ENCODE results near the gene GPR17. TPM values are rescaled to one million over a fixed set of nuclear protein-coding genes. Genes with fewer than 3 reads are reported as not detected.

GPR17 gene
- total and polyA plus RNA-seq, 2 donors = under 0.01 to 0.07 TPM

DNA sequence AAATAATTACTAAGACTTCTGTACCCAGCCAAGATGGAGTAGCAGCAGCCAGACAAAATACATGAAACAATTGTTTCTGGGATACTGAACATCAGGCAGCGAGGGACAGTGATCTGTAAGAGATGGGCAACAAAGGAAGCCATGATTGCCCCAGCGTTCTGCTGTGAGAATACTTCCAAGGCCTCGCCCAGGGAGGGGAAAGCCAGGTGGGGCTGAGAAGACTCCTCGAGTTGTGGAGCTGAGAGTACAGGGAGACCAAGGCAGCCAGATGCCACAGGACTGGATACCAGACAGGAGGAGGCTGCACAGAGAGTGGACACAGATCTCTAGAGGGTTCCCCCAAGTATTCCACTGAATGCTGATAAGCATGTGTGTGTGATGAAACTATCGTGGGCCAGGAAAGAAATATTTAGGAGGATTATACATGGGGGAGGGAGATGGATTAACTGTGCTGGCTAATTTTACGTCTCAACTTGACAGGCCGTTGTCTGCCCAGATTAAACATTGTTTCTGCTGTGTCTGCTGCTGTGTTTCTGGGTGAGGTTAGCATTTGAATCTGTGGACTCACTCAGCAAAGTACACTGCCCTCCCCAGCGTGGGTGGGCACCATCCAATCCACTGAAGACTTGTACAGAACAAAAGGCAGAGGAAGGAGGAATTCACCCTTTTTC, 39.6 kb downstream of the GPR17 start:
- no peak overlapping the region for H3K4me3 ChIP-seq (ENCODE audit: low read length in 2 of 2)
- no peaks in the 10 kb centered on the region for H3K36me3 ChIP-seq (ENCODE audit: control insufficient read depth in 2 of 2, insufficient read depth in 2 of 2, low read length in 1 of 2)
- peaks cover 0 to 6% of the 10 kb centered on the region in 2 donors for H3K4me1 ChIP-seq (ENCODE audit: control insufficient read depth in 2 of 2, insufficient read depth in 2 of 2, low read length in 2 of 2)
- H3K9me3 ChIP-seq (ENCODE audit: control insufficient read depth in 2 of 2, insufficient read depth in 1 of 2, low read length in 1 of 2) = peaks cover 0 to 15% of the 10 kb centered on the region in 2 donors
- H3K27me3 ChIP-seq (ENCODE audit: control insufficient read depth in 2 of 2, insufficient read depth in 1 of 2, low read length in 1 of 2) = peaks cover 0 to 8% of the 10 kb centered on the region in 2 donors
- no peak overlapping the region for H3K27ac ChIP-seq (ENCODE audit: low read depth in 1 of 2, low read length in 1 of 2)
- 93% methylated on average over 8 of the region's 8 CpGs for WGBS
- DNase-seq (ENCODE audit: low read depth in 6 of 9, low spot score in 9 of 9) = no peak

DNA sequence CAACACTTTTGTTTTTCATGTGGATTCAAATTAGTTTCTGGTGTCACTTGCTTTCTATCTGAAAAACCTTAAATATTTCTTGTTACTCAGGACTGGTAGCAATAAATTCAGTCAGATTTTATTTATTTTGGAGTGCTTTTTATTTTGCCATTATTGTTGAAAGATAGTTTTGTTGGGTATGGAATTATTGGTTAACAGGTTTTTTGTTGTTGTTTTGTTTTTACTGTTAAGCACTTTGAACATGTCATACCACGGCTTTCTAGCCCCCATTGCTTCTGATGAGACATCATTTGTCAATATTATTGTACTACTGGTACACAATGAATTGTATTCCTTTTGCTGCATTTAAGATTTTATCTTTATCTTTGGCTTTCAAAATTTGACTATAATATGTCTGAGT, 42.5 kb downstream of the GPR17 start:
- no peak overlapping the region for H3K4me3 ChIP-seq (ENCODE audit: low read length in 2 of 2)
- H3K36me3 ChIP-seq (ENCODE audit: control insufficient read depth in 2 of 2, insufficient read depth in 2 of 2, low read length in 1 of 2) = no peaks in the 10 kb centered on the region
- 92% methylated on average over 1 of the region's 1 CpG for WGBS
- H3K27me3 ChIP-seq (ENCODE audit: control insufficient read depth in 2 of 2, insufficient read depth in 1 of 2, low read length in 1 of 2) = no peaks in the 10 kb centered on the region
- no peaks in the 10 kb centered on the region for H3K4me1 ChIP-seq (ENCODE audit: control insufficient read depth in 2 of 2, insufficient read depth in 2 of 2, low read length in 2 of 2)
- H3K27ac ChIP-seq (ENCODE audit: low read depth in 1 of 2, low read length in 1 of 2) = no peak overlapping the region
- H3K9me3 ChIP-seq (ENCODE audit: control insufficient read depth in 2 of 2, insufficient read depth in 1 of 2, low read length in 1 of 2) = peaks cover 0 to 23% of the 10 kb centered on the region in 2 donors
- DNase-seq (ENCODE audit: low read depth in 6 of 9, low spot score in 9 of 9) = no peak

DNA sequence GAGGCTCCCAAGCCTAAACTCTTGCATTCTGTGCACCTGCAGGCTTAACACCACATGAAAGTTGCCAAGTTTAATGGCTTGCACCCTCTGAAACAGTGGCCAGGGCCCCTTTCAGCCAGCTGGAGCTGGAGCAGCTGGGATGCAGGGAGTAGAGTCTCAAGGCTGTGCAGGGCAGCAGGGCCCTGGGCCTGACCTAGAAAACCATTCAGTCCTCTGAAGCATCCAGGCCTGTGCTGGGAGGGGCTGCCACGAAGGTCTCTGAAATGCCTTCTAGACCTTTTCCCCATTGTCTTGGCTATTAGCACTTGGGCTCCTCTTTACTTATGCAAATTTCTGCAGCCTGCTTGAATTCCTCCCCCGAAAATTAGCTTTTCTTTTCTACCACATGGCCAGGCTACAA, 44.7 kb downstream of the GPR17 start:
- no peak for DNase-seq (ENCODE audit: low read depth in 6 of 9, low spot score in 9 of 9)
- peaks cover 0 to 23% of the 10 kb centered on the region in 2 donors for H3K9me3 ChIP-seq (ENCODE audit: control insufficient read depth in 2 of 2, insufficient read depth in 1 of 2, low read length in 1 of 2)
- 96% methylated on average over 2 of the region's 2 CpGs for WGBS
- peaks cover 2 to 4% of the 10 kb centered on the region in 2 donors for H3K4me1 ChIP-seq (ENCODE audit: control insufficient read depth in 2 of 2, insufficient read depth in 2 of 2, low read length in 2 of 2)
- no peak overlapping the region for H3K4me3 ChIP-seq (ENCODE audit: low read length in 2 of 2)
- H3K36me3 ChIP-seq (ENCODE audit: control insufficient read depth in 2 of 2, insufficient read depth in 2 of 2, low read length in 1 of 2) = no peaks in the 10 kb centered on the region
- no peak overlapping the region for H3K27ac ChIP-seq (ENCODE audit: low read depth in 1 of 2, low read length in 1 of 2)
- H3K27me3 ChIP-seq (ENCODE audit: control insufficient read depth in 2 of 2, insufficient read depth in 1 of 2, low read length in 1 of 2) = no peaks in the 10 kb centered on the region

DNA sequence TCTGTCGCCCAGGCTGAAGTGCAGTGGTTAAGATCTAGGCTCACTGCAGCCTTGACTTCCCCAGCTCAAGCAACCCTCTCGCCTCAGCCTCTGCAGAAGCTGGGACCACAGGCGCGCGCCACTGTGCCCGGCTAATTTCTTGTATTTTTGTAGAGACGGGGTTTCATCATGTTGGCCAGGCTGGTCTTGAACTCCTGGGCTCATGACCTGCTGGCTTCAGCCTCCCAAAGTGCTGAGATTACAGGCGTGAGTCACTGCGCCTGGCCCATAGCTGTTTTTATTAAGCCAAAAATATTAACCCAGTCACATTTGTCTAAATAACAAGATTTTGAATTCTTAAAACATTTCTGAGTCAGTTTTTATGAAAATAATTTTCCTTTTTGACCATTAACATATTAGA, 49.0 kb downstream of the GPR17 start:
- Histone ChIP-seq H3K27ac (ENCODE audit: low read depth in 1 of 2, low read length in 1 of 2) (no peak overlapping the region), H3K4me1 (ENCODE audit: control insufficient read depth in 2 of 2, insufficient read depth in 2 of 2, low read length in 2 of 2) (peaks cover 2 to 4% of the 10 kb centered on the region in 2 donors), H3K9me3 (ENCODE audit: control insufficient read depth in 2 of 2, insufficient read depth in 1 of 2, low read length in 1 of 2) (peaks cover 0 to 12% of the 10 kb centered on the region in 2 donors), H3K27me3 (ENCODE audit: control insufficient read depth in 2 of 2, insufficient read depth in 1 of 2, low read length in 1 of 2) (no peaks in the 10 kb centered on the region), H3K36me3 (ENCODE audit: control insufficient read depth in 2 of 2, insufficient read depth in 2 of 2, low read length in 1 of 2) (no peaks in the 10 kb centered on the region), H3K4me3 (ENCODE audit: low read length in 2 of 2) (no peak overlapping the region)
- WGBS = 98% methylated on average over 9 of the region's 9 CpGs
- DNase-seq (ENCODE audit: low read depth in 6 of 9, low spot score in 9 of 9) = no peak

DNA sequence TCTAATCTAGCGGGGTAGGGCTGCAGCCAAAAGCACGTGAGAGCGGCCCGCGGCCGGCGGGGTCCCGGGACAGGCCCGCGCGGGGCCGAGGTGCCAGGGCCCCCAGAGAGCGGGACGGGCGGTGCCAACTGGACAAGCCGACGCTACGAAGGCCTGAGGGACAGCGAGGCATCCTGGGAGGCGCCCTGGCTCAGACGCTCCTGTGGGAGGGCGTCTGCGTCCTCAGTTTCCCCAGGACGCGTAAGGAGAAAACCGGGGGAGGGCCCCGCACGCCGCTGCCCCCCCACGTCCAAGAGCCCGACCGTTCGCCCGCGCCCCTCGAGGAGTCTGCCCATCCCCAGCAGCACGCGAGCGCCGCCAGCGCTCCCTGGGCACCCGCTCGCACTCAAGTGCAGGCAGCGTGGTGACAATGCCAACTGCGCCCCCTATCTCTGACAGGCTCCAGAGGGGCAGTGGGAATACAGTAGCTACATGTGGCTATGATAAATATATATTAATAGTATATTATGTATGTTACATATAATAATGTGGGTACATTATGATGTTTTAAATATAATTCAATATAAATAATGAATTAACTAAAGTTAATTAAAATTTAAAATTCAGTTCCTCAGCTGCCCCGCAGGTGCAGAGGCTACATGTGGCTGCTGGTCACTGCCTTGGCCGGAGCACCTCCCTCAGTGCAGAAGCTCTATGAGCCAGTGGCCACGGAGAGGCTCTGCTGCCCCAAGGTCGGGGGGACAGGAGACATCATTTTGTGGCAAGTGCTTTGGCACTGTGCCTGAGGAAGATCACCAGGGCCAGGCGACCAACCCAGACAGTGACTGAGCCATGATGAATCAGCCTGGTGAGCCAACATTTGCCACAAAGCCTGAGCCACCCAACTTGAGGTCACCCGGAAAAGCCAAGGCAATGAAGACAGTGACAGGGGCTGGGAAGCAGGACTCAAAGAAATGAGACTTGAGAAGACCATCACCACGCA, 49.8 kb downstream of the GPR17 start:
- 51% methylated on average over 52 of the region's 52 CpGs for WGBS
- H3K27me3 ChIP-seq (ENCODE audit: control insufficient read depth in 2 of 2, insufficient read depth in 1 of 2, low read length in 1 of 2) = no peaks in the 10 kb centered on the region
- peak; percentile 30 to 81 (median 66) for DNase-seq (ENCODE audit: low read depth in 6 of 9, low spot score in 9 of 9)
- H3K4me3 ChIP-seq (ENCODE audit: low read length in 2 of 2) = peak overlapping the region in 1 of 2 donors; percentile 35
- no peak overlapping the region for H3K27ac ChIP-seq (ENCODE audit: low read depth in 1 of 2, low read length in 1 of 2)
- H3K9me3 ChIP-seq (ENCODE audit: control insufficient read depth in 2 of 2, insufficient read depth in 1 of 2, low read length in 1 of 2) = peaks cover 0 to 5% of the 10 kb centered on the region in 2 donors
- peaks cover 8% of the 10 kb centered on the region in 2 donors for H3K4me1 ChIP-seq (ENCODE audit: control insufficient read depth in 2 of 2, insufficient read depth in 2 of 2, low read length in 2 of 2)
- H3K36me3 ChIP-seq (ENCODE audit: control insufficient read depth in 2 of 2, insufficient read depth in 2 of 2, low read length in 1 of 2) = no peaks in the 10 kb centered on the region

DNA sequence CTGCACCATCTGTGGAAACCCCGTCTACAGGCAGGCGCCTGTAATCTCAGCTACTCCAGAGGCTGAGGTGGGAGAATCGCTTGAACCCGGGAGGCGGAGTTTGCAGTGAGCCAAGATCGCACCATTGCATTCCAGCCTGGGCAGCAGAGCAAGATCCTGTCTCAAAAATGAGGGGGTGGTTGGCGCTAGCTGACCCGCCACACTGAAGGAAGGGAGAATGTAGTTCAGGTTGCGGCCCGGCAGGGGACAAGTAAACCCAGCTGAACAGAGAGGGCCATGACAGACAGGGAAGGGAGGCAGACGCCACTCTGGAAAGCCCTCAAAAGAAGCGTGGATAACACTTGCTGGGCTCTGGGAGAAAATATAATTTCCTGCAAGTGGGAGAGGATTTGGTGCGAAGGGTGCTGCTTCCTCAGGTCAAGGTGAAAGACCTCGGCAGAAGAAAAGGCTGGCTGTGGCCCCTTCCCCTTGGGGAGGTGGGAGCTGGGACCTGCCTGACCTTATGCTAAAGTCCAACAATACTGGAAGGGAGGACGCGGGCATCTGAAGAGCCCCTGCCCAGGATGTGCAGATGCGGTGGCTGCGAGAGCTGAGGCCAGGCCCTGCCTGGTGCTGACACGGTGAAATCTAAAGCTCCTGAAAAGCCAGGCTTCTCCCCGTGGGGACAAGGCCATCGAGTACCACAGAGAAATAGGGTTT, 51.7 kb downstream of the GPR17 start:
- Histone ChIP-seq H3K36me3 (ENCODE audit: control insufficient read depth in 2 of 2, insufficient read depth in 2 of 2, low read length in 1 of 2) (no peaks in the 10 kb centered on the region), H3K4me1 (ENCODE audit: control insufficient read depth in 2 of 2, insufficient read depth in 2 of 2, low read length in 2 of 2) (peaks cover 9 to 11% of the 10 kb centered on the region in 2 donors), H3K4me3 (ENCODE audit: low read length in 2 of 2) (no peak overlapping the region), H3K27ac (ENCODE audit: low read depth in 1 of 2, low read length in 1 of 2) (no peak overlapping the region), H3K27me3 (ENCODE audit: control insufficient read depth in 2 of 2, insufficient read depth in 1 of 2, low read length in 1 of 2) (no peaks in the 10 kb centered on the region), H3K9me3 (ENCODE audit: control insufficient read depth in 2 of 2, insufficient read depth in 1 of 2, low read length in 1 of 2) (no peaks in the 10 kb centered on the region)
- no peak for DNase-seq (ENCODE audit: low read depth in 6 of 9, low spot score in 9 of 9)
- 97% methylated on average over 21 of the region's 21 CpGs for WGBS

DNA sequence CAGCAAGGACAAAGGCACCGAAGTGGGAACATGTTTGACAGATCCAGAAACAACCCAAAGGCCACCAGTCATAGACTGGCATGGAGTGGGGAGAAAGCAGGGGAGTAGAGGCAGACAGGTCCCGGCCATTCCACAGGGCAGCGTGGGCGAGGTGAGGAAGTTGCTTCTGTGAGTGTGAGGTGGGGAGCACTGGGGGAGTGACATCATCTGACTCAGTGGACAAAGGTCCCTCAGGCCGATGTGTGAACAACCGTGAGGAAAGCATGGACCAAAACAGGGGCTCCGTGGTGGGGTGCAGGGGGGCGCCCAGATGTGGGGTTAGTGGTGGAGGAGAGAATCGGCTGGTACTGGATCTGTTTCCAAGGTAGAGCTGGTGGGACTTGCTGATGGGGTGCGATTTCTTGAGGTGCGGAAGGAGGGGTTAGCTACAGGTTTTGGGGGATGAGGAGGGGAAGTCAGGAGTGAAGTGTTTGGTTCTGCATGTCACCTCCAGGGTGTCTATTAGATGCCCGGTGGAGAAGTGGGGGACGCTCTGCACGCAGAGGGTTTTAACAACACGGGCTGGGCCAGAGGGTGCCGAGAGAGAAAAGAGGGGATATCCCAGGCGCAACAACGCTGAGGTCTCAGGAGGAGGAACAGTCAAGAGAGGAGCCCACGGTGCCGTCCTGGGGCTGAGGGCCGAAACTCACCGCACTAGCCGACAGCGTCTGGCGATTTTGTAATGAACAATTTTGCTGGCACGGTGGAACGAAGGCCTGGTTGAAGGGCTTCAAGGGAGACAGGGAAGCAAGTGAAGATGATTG, 52.8 kb downstream of the GPR17 start:
- Histone ChIP-seq H3K4me3 (ENCODE audit: low read length in 2 of 2) (no peak overlapping the region), H3K27ac (ENCODE audit: low read depth in 1 of 2, low read length in 1 of 2) (no peak overlapping the region), H3K4me1 (ENCODE audit: control insufficient read depth in 2 of 2, insufficient read depth in 2 of 2, low read length in 2 of 2) (peaks cover 16 to 19% of the 10 kb centered on the region in 2 donors), H3K9me3 (ENCODE audit: control insufficient read depth in 2 of 2, insufficient read depth in 1 of 2, low read length in 1 of 2) (no peaks in the 10 kb centered on the region), H3K36me3 (ENCODE audit: control insufficient read depth in 2 of 2, insufficient read depth in 2 of 2, low read length in 1 of 2) (peaks cover 0 to 9% of the 10 kb centered on the region in 2 donors), H3K27me3 (ENCODE audit: control insufficient read depth in 2 of 2, insufficient read depth in 1 of 2, low read length in 1 of 2) (no peaks in the 10 kb centered on the region)
- no peak for DNase-seq (ENCODE audit: low read depth in 6 of 9, low spot score in 9 of 9)
- WGBS = 98% methylated on average over 27 of the region's 27 CpGs

DNA sequence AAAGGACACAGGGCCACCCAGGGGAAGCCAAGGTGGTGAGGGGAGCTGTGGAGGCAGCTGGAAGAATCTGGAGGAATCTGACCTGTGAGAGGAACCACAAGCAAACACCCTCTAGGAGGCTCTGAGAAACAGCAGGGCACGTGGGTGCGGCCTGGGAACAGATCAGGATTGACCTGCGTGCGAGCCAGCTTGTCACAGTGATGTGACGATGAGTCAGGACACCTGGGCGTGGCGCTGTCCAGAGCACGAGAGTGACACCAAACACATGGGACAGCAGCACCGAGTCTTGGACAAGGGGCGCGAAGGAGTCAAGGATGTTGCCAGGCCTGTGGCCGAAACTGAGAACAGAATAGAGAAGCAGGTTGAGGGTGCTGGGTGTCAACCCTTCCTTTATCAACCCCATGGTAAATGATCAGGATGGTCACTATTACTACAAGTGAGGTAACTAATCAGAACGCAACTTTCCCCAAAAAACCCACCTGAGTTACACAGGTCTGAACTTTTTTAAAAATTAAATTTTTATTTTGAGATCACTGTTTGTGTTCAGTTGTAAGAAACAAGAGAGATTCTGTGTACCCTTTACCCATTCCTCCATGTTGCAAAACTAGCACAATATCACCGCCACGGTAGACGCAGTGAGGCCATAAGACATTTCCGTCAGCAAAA, 54.7 kb downstream of the GPR17 start:
- DNase-seq (ENCODE audit: low read depth in 6 of 9, low spot score in 9 of 9) = peak in 2 of 9 donors; percentile 5
- peak overlapping the region; percentile 73 to 94 for H3K4me3 ChIP-seq (ENCODE audit: low read length in 2 of 2)
- H3K4me1 ChIP-seq (ENCODE audit: control insufficient read depth in 2 of 2, insufficient read depth in 2 of 2, low read length in 2 of 2) = peaks cover 15 to 19% of the 10 kb centered on the region in 2 donors
- peaks cover 2 to 22% of the 10 kb centered on the region in 2 donors for H3K36me3 ChIP-seq (ENCODE audit: control insufficient read depth in 2 of 2, insufficient read depth in 2 of 2, low read length in 1 of 2)
- H3K9me3 ChIP-seq (ENCODE audit: control insufficient read depth in 2 of 2, insufficient read depth in 1 of 2, low read length in 1 of 2) = no peaks in the 10 kb centered on the region
- 72% methylated on average over 17 of the region's 17 CpGs for WGBS
- H3K27me3 ChIP-seq (ENCODE audit: control insufficient read depth in 2 of 2, insufficient read depth in 1 of 2, low read length in 1 of 2) = no peaks in the 10 kb centered on the region
- H3K27ac ChIP-seq (ENCODE audit: low read depth in 1 of 2, low read length in 1 of 2) = peak overlapping the region; percentile 95 to 99
